Measurements from ENCODE around the gene BRDT.

DNA sequence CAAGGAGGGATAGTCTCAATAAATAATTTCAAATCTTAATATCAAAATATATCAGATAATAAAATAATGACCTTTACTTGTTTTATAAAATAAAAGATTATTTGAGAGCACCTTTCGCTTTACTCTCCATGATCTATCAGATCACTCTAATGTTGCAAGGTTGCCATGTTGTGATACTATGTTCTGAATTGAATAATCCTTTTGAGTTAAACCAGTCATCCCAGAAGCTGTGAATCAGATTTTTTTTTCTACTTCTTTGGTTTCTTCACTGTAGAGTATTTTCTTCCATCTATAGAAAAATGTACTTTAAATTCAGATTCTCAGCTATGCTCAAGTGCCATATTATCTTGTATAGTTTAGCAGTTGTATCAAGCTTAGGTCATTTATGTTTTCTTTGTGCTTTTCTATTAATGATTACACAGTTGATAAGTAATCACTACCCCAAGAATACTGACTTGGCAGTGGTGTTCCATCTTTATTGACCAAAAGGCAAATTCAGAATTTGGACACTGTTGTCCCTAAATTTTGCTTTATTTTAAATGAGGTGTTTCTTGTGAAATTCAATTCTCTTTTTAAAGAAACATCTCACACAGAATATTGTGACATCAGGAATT is 32.9 kb downstream of the BRDT start:
- no peak for TF ChIP-seq POLR2AphosphoS5 (IDR thresholded peaks at IDR 0.05; ENCODE audit: borderline replicate concordance, low read depth, low read length)
- TF ChIP-seq EZH2 (IDR thresholded peaks at IDR 0.05): no peak
- TF ChIP-seq FOXP2 (optimal IDR thresholded peaks at IDR 0.05; ENCODE audit: control extremely low read depth, extremely low read length, insufficient read depth): no peak

Data from SK-N-MC (cell line).